Mucosa of rectum (tissue), 2 donors: ENCODE data around the gene HSD11B1L.
"Not testable (repeated sequence)": the region's sequence is repeated elsewhere in the genome, so short reads cannot be mapped to it uniquely, and the experiment has no call there.

Experiments used
- H3K27ac ChIP-seq, 2 donors: one replicate each; pipeline ENCODE4 v1.7.0; 2013; ENCODE audit warnings: inconsistent platforms in 2 of 2, low read depth in 2 of 2, low read length in 2 of 2
- H3K27me3 ChIP-seq, 2 donors: one replicate each; pipeline ENCODE4 v1.7.0; 2013; ENCODE audit warnings: low read length in 2 of 2; ENCODE audit not compliant: control insufficient read depth in 2 of 2, insufficient read depth in 2 of 2
- H3K36me3 ChIP-seq, 2 donors: one replicate each; pipeline ENCODE4 v1.7.0; 2013; ENCODE audit warnings: low read length in 2 of 2; ENCODE audit not compliant: control insufficient read depth in 2 of 2, insufficient read depth in 2 of 2
- H3K4me1 ChIP-seq, 2 donors: one replicate each; pipeline ENCODE4 v1.7.0; 2013; ENCODE audit warnings: low read length in 2 of 2, mild to moderate bottlenecking in 1 of 2; ENCODE audit not compliant: control insufficient read depth in 2 of 2, insufficient read depth in 2 of 2
- H3K4me3 ChIP-seq, 2 donors: one replicate each; pipeline ENCODE4 v1.7.0; 2013; ENCODE audit warnings: low read length in 2 of 2
- H3K9ac ChIP-seq, 2 donors: one replicate each; pipeline ENCODE4 v1.7.0; 2013; ENCODE audit warnings: low read length in 2 of 2, low read depth in 1 of 2, mild to moderate bottlenecking in 1 of 2
- H3K9me3 ChIP-seq, 2 donors: one replicate each; pipeline ENCODE4 v1.7.0; 2013; ENCODE audit warnings: low read length in 2 of 2; ENCODE audit not compliant: control insufficient read depth in 2 of 2
- donor health status: healthy.
- donor health status: Normal muscosa, but diverticular disease.

The HSD11B1L gene

DNA sequence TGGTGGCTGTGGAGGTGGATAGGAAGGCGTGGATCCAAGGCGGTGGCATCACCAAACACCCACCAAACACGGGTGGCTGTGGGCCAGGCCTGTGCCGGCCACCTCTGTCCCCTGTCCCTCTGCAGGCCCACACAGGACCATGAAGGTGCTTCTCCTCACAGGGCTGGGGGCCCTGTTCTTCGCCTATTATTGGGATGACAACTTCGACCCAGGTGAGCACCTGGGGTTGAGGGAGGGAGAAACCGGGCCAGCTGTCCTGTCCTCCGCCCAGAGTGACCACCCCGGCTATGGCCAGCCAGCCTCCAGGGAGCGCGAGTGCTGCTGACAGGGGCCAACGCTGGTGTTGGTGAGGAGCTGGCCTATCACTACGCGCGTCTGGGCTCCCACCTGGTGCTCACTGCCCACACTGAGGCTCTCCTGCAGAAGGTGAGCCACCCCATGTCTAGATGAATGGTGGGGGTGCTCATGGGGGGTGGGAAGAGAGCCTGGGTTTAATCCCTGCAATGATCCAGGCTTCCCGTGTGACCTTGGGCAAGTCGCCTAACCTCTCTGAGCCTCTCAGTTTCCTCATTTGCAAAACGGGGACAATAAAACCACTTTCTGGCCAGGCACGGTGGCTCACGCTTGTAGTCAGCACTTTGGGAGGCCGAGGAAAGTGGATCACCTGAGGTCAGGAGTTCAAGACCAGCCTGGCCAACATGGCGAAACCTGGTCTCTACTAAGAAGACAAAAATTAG is 4.0 kb downstream of the HSD11B1L start:
- no peaks in the 10 kb centered on the region for H3K9me3 ChIP-seq
- H3K9ac ChIP-seq = no peak overlapping the region
- no peaks in the 10 kb centered on the region for H3K27me3 ChIP-seq
- H3K27ac ChIP-seq = no peak overlapping the region
- peaks cover 12 to 15% of the 10 kb centered on the region in 2 donors for H3K4me1 ChIP-seq
- H3K4me3 ChIP-seq = no peak overlapping the region
- no peaks in the 10 kb centered on the region for H3K36me3 ChIP-seq

DNA sequence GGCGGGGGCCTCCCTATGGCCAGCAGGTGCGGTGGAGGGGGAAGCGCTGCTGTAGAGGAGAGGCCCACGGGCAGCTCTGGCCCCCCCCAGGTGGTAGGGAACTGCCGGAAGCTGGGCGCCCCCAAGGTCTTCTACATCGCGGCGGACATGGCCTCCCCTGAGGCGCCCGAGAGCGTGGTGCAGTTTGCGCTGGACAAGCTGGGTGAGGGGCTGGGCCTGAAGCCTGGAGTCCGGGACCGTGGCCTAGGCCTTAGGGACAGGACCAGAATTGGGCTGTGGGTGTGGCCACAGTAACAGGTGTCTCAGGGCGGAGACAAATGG is 5.5 kb downstream of the HSD11B1L start:
- Histone ChIP-seq H3K27me3 (no peaks in the 10 kb centered on the region), H3K36me3 (no peaks in the 10 kb centered on the region), H3K9me3 (no peaks in the 10 kb centered on the region), H3K4me3 (peak overlapping the region; percentile 65 to 75), H3K4me1 (peaks cover 14 to 19% of the 10 kb centered on the region in 2 donors), H3K9ac (peak overlapping the region; percentile 47 to 61), H3K27ac (peak overlapping the region; percentile 84 to 86)

DNA sequence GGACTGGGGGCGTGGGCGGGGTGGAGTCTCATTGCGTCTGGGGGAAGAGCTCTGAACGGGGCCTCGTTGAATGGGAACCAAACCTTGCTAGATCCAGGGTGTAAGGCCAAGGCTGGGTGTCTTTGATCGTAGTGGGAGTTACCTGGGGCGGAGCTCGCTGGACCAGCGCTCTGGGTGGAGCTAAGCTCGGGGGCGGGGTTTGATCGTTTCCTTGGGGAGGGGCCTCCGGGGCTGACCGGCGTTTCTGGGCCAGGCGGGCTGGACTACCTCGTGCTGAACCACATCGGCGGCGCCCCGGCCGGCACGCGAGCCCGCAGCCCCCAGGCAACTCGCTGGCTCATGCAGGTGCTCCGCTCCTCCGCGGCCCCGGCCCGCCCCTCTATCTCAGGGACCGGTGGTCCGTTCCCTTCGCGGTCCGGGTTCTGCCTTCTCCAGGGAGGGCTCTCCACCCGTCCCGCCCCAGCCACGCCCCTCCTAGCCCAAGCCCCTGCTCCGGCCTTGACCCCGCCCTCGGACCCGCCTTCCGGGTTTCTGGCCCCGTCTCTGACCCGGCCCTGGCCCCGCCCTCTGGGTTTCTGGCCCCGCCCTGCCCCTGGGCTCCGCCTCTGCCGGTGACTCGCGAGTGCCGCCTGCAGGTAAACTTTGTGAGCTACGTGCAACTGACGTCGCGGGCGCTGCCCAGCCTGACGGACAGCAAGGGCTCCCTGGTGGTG is 6.0 kb downstream of the HSD11B1L start:
- H3K9ac ChIP-seq = peak overlapping the region; percentile 47 to 61
- peaks cover 14 to 22% of the 10 kb centered on the region in 2 donors for H3K4me1 ChIP-seq
- H3K36me3 ChIP-seq = peaks cover 0 to 1% of the 10 kb centered on the region in 2 donors
- no peaks in the 10 kb centered on the region for H3K27me3 ChIP-seq
- peak overlapping the region; percentile 65 to 75 for H3K4me3 ChIP-seq
- peak overlapping the region; percentile 84 to 86 for H3K27ac ChIP-seq
- no peaks in the 10 kb centered on the region for H3K9me3 ChIP-seq

DNA sequence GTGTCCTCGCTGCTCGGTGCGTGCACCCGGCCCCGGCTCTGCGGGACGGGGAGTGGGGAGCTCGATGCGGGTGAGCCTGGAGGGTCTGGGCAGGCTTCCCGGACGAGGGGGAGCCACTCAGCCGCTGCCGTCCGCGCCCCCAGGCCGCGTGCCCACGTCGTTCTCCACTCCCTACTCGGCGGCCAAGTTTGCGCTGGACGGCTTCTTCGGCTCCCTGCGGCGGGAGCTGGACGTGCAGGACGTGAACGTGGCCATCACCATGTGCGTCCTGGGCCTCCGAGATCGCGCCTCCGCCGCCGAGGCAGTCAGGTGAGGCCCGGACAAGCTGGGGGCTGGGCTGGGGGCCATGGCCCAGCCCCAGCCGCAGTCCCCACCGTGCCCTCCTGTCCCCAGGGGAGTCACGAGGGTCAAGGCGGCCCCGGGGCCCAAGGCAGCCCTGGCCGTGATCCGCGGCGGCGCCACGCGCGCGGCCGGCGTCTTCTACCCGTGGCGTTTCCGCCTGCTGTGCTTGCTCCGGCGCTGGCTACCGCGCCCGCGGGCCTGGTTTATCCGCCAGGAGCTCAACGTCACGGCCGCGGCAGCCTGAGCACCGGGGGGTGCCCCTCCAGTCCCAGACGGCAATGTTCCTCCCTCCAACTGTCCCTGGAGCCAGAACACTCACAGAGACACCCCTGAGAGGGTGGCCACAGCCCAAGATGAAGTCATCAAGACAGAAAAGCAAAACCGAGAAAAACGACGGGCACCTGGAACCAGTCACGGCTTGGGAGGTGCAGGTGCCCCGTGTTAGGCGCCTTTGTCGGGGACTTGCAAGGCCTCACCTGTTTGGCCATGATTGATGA is 6.8 kb downstream of the HSD11B1L start:
- Histone ChIP-seq H3K27me3 (no peaks in the 10 kb centered on the region), H3K9me3 (no peaks in the 10 kb centered on the region), H3K9ac (peak overlapping the region in 1 of 2 donors; percentile 54), H3K27ac (peak overlapping the region; percentile 84 to 86), H3K4me1 (peaks cover 21 to 29% of the 10 kb centered on the region in 2 donors), H3K36me3 (peaks cover 8 to 9% of the 10 kb centered on the region in 2 donors), H3K4me3 (peak overlapping the region; percentile 26 to 75)

DNA sequence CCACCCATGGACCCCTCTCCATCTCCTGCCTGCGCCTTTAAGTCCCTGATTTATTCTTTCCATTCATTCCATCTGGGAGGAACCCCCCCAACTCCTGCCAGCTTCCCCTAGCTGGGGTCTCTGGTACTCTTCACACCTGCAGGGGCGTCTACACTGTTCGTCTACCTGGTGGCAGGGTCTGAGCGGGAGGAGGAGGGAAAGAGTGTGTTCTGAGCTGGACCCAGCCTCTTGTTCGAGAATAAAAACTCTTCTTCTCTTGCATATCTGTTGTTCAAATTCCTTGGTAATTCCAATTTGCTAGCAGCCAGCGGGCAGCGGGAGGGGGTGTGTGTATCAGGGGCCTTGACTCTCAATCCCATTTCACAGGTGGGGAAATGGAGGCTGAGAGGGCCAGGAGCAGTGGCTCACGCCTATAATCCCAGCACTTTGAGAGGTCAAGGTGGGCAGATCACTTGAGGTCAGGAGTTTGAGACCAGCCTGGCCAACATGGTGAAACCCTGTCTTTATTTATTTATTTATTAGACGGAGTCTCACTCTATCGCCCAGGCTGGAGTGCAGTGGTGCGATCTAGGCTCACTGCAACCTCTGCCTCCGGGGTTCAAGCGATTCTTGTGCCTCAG is 7.5 kb downstream of the HSD11B1L start:
- not testable (repeated sequence) for H3K27me3 ChIP-seq, H3K4me3 ChIP-seq, H3K9ac ChIP-seq, H3K9me3 ChIP-seq, H3K27ac ChIP-seq
- H3K4me1 ChIP-seq = peaks cover 21 to 31% of the 10 kb centered on the region in 2 donors
- peaks cover 15 to 17% of the 10 kb centered on the region in 2 donors for H3K36me3 ChIP-seq

DNA sequence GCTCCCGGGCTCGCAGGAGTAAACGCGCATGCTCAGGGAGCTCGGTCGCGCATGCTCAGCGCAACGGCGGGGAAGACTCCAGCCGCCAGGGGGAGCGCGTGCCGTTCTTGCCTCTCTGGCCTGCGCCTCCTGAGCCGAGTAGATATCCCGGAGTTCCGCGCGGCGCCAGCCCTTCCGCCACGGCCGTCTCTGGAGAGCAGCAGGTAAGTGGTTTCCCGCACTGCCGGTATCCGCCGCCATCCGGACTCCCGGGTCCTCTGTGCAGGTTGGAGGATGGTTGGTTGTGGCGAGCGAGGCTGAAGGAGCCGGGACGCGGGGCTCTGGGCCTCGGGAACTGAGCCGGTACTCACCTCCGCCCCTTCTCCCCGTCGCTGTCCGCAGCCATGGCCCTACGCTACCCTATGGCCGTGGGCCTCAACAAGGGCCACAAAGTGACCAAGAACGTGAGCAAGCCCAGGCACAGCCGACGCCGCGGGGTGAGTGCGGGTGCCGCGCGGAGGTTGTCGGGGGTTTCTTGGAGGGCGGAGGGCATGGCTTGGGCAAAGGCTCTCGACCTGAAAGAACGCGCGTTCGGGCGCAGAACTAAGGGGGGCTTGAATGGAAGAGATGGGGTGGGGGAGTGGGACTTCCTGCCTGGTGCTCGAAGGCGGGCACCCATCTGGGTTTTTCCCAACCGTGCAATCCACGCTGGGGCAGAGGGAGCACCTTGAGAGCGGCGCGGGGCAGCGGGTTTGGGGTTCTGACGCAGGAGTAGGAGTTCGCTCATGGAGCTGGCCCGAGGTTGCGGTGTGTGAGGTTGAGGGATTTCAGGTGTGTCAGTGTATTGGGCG is 9.5 kb downstream of the HSD11B1L start, which contains the start of gene RPL36:
RPL36 (plus strand) TSS at position 171 of the 830 bp plus-strand sequence; CDS start at position 384, 213 bp downstream.
- H3K4me1 ChIP-seq = peaks cover 21 to 31% of the 10 kb centered on the region in 2 donors
- no peaks in the 10 kb centered on the region for H3K9me3 ChIP-seq
- peak within 1 kb of the TSS; percentile 89 to 91 for H3K9ac ChIP-seq
- H3K27ac ChIP-seq = peak within 1 kb of the TSS; percentile 91 to 94
- H3K27me3 ChIP-seq = no peaks in the 10 kb centered on the region
- peaks cover 34 to 35% of the 10 kb centered on the region in 2 donors for H3K36me3 ChIP-seq
- peak within 1 kb of the TSS; percentile 78 to 88 for H3K4me3 ChIP-seq

DNA sequence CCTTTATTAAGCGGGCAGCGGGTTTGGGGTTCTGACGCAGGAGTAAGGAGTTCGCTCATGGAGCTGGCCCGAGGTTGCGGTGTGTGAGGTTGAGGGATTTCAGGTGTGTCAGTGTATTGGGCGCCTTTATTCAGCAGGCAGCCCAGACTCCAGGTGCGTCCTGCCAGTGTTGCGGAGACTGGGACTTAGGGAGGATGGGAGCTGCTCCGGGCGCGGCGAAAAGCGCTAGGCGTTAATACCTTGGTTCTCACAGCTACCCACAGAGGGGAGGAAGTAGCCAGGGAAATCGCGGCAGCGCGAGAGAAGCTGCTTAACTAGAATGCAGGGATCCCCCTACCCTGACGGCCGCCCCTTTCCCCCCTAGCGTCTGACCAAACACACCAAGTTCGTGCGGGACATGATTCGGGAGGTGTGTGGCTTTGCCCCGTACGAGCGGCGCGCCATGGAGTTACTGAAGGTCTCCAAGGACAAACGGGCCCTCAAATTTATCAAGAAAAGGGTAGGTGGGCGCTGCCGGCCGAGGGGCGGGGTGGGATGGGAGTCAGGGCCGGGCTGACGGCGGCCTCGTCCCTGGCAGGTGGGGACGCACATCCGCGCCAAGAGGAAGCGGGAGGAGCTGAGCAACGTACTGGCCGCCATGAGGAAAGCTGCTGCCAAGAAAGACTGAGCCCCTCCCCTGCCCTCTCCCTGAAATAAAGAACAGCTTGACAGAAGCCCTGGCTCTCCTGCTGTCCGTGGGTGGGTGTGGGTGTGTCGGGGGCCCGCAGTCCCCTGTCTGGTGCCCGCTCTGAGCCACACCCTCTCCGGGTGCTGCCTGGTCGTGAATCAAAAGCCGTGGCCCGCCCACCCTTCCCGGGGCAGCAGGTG is 10.4 kb downstream of the HSD11B1L start:
- H3K4me1 ChIP-seq = peaks cover 21 to 30% of the 10 kb centered on the region in 2 donors
- H3K9ac ChIP-seq = peak overlapping the region; percentile 89 to 91
- H3K36me3 ChIP-seq = peaks cover 42% of the 10 kb centered on the region in 2 donors
- H3K9me3 ChIP-seq = no peaks in the 10 kb centered on the region
- peak overlapping the region; percentile 78 to 88 for H3K4me3 ChIP-seq
- H3K27ac ChIP-seq = peak overlapping the region; percentile 91 to 94
- H3K27me3 ChIP-seq = no peaks in the 10 kb centered on the region

DNA sequence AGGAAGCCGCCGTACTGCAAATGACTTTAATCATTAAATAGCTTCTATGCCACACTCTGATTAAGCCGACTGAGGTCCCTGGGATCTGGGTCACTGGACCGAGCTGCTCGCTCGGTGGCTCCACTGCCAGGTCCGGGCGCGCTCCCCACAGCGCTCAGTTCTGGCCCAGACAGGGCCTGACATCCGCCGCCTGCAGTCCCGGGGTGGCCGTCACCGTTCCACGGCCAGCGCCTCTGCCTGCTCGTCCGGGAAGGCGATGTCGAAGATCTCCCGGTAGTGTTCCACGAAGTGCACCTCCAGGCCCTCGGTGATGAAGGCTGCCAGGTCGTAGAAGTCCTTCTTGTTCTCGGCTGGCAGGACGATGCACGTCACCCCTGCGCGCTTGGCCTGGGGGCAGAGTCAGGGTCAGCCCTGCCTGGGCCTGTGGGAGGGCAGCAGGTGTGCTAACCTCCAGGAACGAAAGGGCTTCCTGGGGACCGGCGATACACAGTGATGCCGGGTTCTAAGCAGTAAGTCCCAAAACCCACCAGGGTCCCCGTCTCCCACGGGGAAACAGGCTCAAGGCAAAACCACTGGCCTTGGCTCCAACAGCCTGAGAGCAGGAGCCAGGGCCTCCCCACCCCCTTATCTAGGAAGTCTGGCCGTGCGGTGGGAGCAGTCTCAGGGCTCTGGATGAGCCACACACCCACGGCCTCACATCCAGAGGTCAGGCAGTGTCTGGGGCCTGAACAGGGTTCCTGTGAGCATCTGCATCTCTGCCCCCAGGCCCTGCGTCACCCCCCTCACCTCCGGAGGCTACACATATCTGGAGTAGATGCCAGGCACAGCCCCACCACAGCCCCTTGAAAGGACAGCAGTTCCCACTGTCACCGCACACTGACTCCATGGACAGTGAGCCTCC is 11.2 kb downstream of the HSD11B1L start:
- Histone ChIP-seq H3K4me3 (peak overlapping the region; percentile 9 to 88), H3K9me3 (no peaks in the 10 kb centered on the region), H3K27me3 (no peaks in the 10 kb centered on the region), H3K27ac (peak overlapping the region; percentile 91 to 94), H3K36me3 (peaks cover 45 to 51% of the 10 kb centered on the region in 2 donors), H3K9ac (peak overlapping the region in 1 of 2 donors; percentile 91), H3K4me1 (peaks cover 21 to 26% of the 10 kb centered on the region in 2 donors)
